Sigmoid colon (tissue), 3 donors: Measurements from ENCODE around the gene TBC1D10A.

ENCODE experiments used
- CTCF ChIP-seq, 4 experiments: fragments of 450-650 bp in 3 of 4; fragments of 200-600 bp in 1 of 4; IDR thresholded peaks; one replicate each; pipeline ENCODE4 v1.5.1; 2016 to 2019; ENCODE audit warnings: antibody characterized with exemption in 4 of 4, mild to moderate bottlenecking in 3 of 4, moderate library complexity in 2 of 4
- POLR2A ChIP-seq, 2 donors: fragments of 450-650 bp; IDR thresholded peaks; one replicate each; pipeline ENCODE4 v1.6.1; 2016; ENCODE audit warnings: antibody characterized with exemption in 2 of 2, mild to moderate bottlenecking in 2 of 2, moderate library complexity in 2 of 2

GRCh38 chr22:30244641-30245040 lies 82.1 kb downstream of the TBC1D10A start:
- no peak for TF ChIP-seq POLR2A (IDR thresholded peaks at IDR 0.05)
- no peak for TF ChIP-seq CTCF (IDR thresholded peaks at IDR 0.05)
